MM.1S (cell line): ENCODE results near the gene SAFB.

ENCODE experiments used
- DNase-seq: peaks from one replicate; pipeline ENCODE4 v3.0.0-alpha.2; 2015
- H2AFZ ChIP-seq: fragments of 300-600 bp; sonication (generic); 2 replicates; pipeline ENCODE4 v1.6.0; 2016; ENCODE audit warnings: antibody characterized with exemption, low read length
- H3F3A ChIP-seq: fragments of 300-600 bp; sonication (generic); 2 replicates; pipeline ENCODE4 v1.6.1; 2016; ENCODE audit warnings: mild to moderate bottlenecking, antibody characterized with exemption, low read length, moderate library complexity, mixed read lengths; ENCODE audit not compliant: insufficient read depth
- H3K27ac ChIP-seq: fragments of 300-600 bp; sonication (generic); 2 replicates; pipeline ENCODE4 v1.5.1; 2016; ENCODE audit warnings: mild to moderate bottlenecking, low read length
- H3K27me3 ChIP-seq: fragments of 300-600 bp; sonication (generic); replicated peaks from 2 replicates; pipeline ENCODE4 v1.6.0; 2016; ENCODE audit warnings: low read length; ENCODE audit not compliant: insufficient read depth
- H3K36me3 ChIP-seq: fragments of 300-600 bp; sonication (generic); replicated peaks from 2 replicates; pipeline ENCODE4 v1.6.1; 2016; ENCODE audit warnings: mild to moderate bottlenecking, low read length, mixed read lengths; ENCODE audit not compliant: insufficient read depth
- H3K4me1 ChIP-seq: fragments of 300-600 bp; sonication (generic); 2 replicates; pipeline ENCODE4 v1.6.1; 2016; ENCODE audit warnings: low read length, mixed read lengths
- H3K4me2 ChIP-seq: fragments of 300-600 bp; sonication (generic); 2 replicates; pipeline ENCODE4 v1.6.0; 2016; ENCODE audit warnings: low read depth, low read length
- H3K4me3 ChIP-seq: fragments of 300-600 bp; sonication (generic); 2 replicates; pipeline ENCODE4 v1.5.1; 2016; ENCODE audit warnings: low read length, mixed read lengths
- H3K79me2 ChIP-seq: fragments of 300-600 bp; sonication (generic); 2 replicates; pipeline ENCODE4 v1.6.1; 2016; ENCODE audit warnings: mixed run types, low read length, mixed read lengths
- H3K9ac ChIP-seq: fragments of 300-600 bp; sonication (generic); 2 replicates; pipeline ENCODE4 v1.6.1; 2016; ENCODE audit warnings: low read length, mixed read lengths
- H3K9me2 ChIP-seq: fragments of 300-600 bp; sonication (generic); replicated peaks from 2 replicates; pipeline ENCODE4 v1.6.1; 2016; ENCODE audit warnings: mild to moderate bottlenecking, low read length, mixed read lengths; ENCODE audit not compliant: insufficient read depth
- H3K9me3 ChIP-seq: fragments of 300-600 bp; sonication (generic); replicated peaks from 2 replicates; pipeline ENCODE4 v1.6.1; 2016; ENCODE audit warnings: mild to moderate bottlenecking, low read length, mixed read lengths; ENCODE audit not compliant: insufficient read depth
- H4K20me1 ChIP-seq: fragments of 300-600 bp; sonication (generic); 2 replicates; pipeline ENCODE4 v1.6.1; 2016; ENCODE audit warnings: mild to moderate bottlenecking, low read length, moderate library complexity, mixed read lengths; ENCODE audit not compliant: insufficient read depth
- CTCF ChIP-seq: fragments of 300-600 bp; sonication (generic); IDR thresholded peaks from 2 replicates; pipeline ENCODE4 v1.5.1; 2016; ENCODE audit warnings: antibody characterized with exemption, low read length, mixed read lengths
- EZH2 ChIP-seq: fragments of 300-600 bp; sonication (generic); optimal IDR thresholded peaks from 2 replicates; pipeline ENCODE3; 2017; ENCODE audit warnings: low read depth, mild to moderate bottlenecking, antibody characterized with exemption, low read length, mixed read lengths
- EZH2phosphoT487 ChIP-seq: fragments of 300-600 bp; sonication (generic); IDR thresholded peaks from 2 replicates; pipeline ENCODE4 v1.6.1; 2018; ENCODE audit warnings: antibody characterized with exemption, low read length

SAFB gene

GRCh38 chr19:5590151-5590864 is 32.6 kb upstream of the SAFB start:
- H3K27ac ChIP-seq: no peak overlapping the region
- H3K4me2 ChIP-seq: no peak overlapping the region
- H4K20me1 ChIP-seq: no peaks in the 10 kb centered on the region
- H2AFZ ChIP-seq: no peak overlapping the region
- no peak overlapping the region for H3K4me3 ChIP-seq
- H3K79me2 ChIP-seq: peaks cover 4% of the 10 kb centered on the region; the same call in 1 of the 2 replicates
- H3K27me3 ChIP-seq: no peaks in the 10 kb centered on the region
- no peaks in the 10 kb centered on the region for H3K9me2 ChIP-seq
- H3F3A ChIP-seq: no peaks in the 10 kb centered on the region
- H3K9ac ChIP-seq: no peak overlapping the region
- TF ChIP-seq EZH2: no peak
- no peak for TF ChIP-seq CTCF
- TF ChIP-seq EZH2phosphoT487: no peak
- peak; percentile 2 for DNase-seq
- no peaks in the 10 kb centered on the region for H3K9me3 ChIP-seq
- no peaks in the 10 kb centered on the region for H3K4me1 ChIP-seq
- peaks cover 43% of the 10 kb centered on the region for H3K36me3 ChIP-seq

GRCh38 chr19:5590865-5591154 is 32.1 kb upstream of the SAFB start:
- no peak overlapping the region for H3K4me3 ChIP-seq
- H3K9me3 ChIP-seq: no peaks in the 10 kb centered on the region
- TF ChIP-seq EZH2phosphoT487: no peak
- no peak for TF ChIP-seq EZH2
- TF ChIP-seq CTCF: no peak
- H3K36me3 ChIP-seq: peaks cover 48% of the 10 kb centered on the region
- no peaks in the 10 kb centered on the region for H4K20me1 ChIP-seq
- H3F3A ChIP-seq: no peaks in the 10 kb centered on the region
- no peaks in the 10 kb centered on the region for H3K4me1 ChIP-seq
- H3K4me2 ChIP-seq: no peak overlapping the region
- no peak overlapping the region for H3K27ac ChIP-seq
- H3K27me3 ChIP-seq: no peaks in the 10 kb centered on the region
- no peaks in the 10 kb centered on the region for H3K9me2 ChIP-seq
- peaks cover 4% of the 10 kb centered on the region; the same call in 1 of the 2 replicates for H3K79me2 ChIP-seq
- H3K9ac ChIP-seq: no peak overlapping the region
- no peak for DNase-seq
- no peak overlapping the region for H2AFZ ChIP-seq

GRCh38 chr19:5591476-5591875 is 31.4 kb upstream of the SAFB start:
- no peaks in the 10 kb centered on the region for H3K4me1 ChIP-seq
- no peak overlapping the region for H2AFZ ChIP-seq
- TF ChIP-seq EZH2 (no peak), EZH2phosphoT487 (no peak), CTCF (no peak)
- H3K79me2 ChIP-seq: peaks cover 6% of the 10 kb centered on the region; the same call in 1 of the 2 replicates
- H3K27ac ChIP-seq: no peak overlapping the region
- H3K27me3 ChIP-seq: no peaks in the 10 kb centered on the region
- H3K36me3 ChIP-seq: peaks cover 46% of the 10 kb centered on the region
- no peak overlapping the region for H3K4me2 ChIP-seq
- no peak overlapping the region for H3K9ac ChIP-seq
- no peaks in the 10 kb centered on the region for H3F3A ChIP-seq
- no peak overlapping the region for H3K4me3 ChIP-seq
- H3K9me2 ChIP-seq: no peaks in the 10 kb centered on the region
- no peaks in the 10 kb centered on the region for H4K20me1 ChIP-seq
- no peaks in the 10 kb centered on the region for H3K9me3 ChIP-seq
- DNase-seq: no peak
